Naive thymus-derived CD4-positive, alpha-beta T cell (primary cell): ENCODE results near the gene BBS9. TPM values are rescaled to one million over a fixed set of nuclear protein-coding genes. Genes with fewer than 3 reads are reported as not detected.

Experiments
- ATAC-seq: fragments of 150-1000 bp; cut with Tn5 transposase; 2 replicates; pipeline ENCODE4 v1.10.0; 2021; ENCODE audit warnings: mild to moderate bottlenecking, moderate library complexity
- CTCF ChIA-PET: fragments of 350-600 bp; sonication (Branson Sonifier 250); formaldehyde crosslinking; loops from one replicate; lab custom pipeline; 2021; ENCODE audit warnings: antibody characterized with exemption; lab: Charles Lee
- POLR2A ChIA-PET: fragments of 350-600 bp; sonication (Branson Sonifier 250); formaldehyde crosslinking; loops from one replicate; lab custom pipeline; 2021; ENCODE audit warnings: antibody characterized with exemption, inconsistent platforms; lab: Charles Lee
- DNase-seq, 9 donors: peaks; one replicate each; pipeline versions ENCODE4 v3.0.0 to v3.0.0-alpha.2; 2020 to 2022; ENCODE audit warnings: mixed read lengths in 1 of 9
- H3K27ac ChIP-seq: one replicate; pipeline ENCODE4 v1.7.0; 2013; ENCODE audit warnings: mild to moderate bottlenecking, low read depth, low read length, moderate library complexity
- H3K27me3 ChIP-seq, 2 donors: one replicate each; pipeline ENCODE4 v1.7.0; 2013; ENCODE audit warnings: low read length in 2 of 2, mild to moderate bottlenecking in 2 of 2, moderate library complexity in 2 of 2; ENCODE audit not compliant: control insufficient read depth in 2 of 2, insufficient read depth in 2 of 2
- H3K36me3 ChIP-seq, 3 experiments: 1 replicate in 2 of 3; 2 replicates in 1 of 3; pipeline ENCODE4 v1.7.0; 2013; ENCODE audit warnings: low read length in 3 of 3, mild to moderate bottlenecking in 3 of 3, moderate library complexity in 1 of 3; ENCODE audit not compliant: insufficient read depth in 3 of 3, control insufficient read depth in 2 of 3
- H3K4me1 ChIP-seq, 2 donors: one replicate each; pipeline ENCODE4 v1.7.0; 2013; ENCODE audit warnings: low read length in 2 of 2, mild to moderate bottlenecking in 2 of 2, moderate library complexity in 1 of 2; ENCODE audit not compliant: control insufficient read depth in 2 of 2, insufficient read depth in 2 of 2
- H3K4me3 ChIP-seq: 2 replicates; pipeline ENCODE4 v1.7.0; 2013; ENCODE audit warnings: mild to moderate bottlenecking, low read length
- H3K9me3 ChIP-seq, 3 experiments: 1 replicate in 2 of 3; 2 replicates in 1 of 3; pipeline ENCODE4 v1.7.0; 2013; ENCODE audit warnings: low read length in 3 of 3; ENCODE audit not compliant: control insufficient read depth in 2 of 3
- H3K27ac Mint-ChIP-seq, 9 donors: one replicate each; pipeline ENCODE4 v1.8.0; 2020 to 2022; ENCODE audit warnings: mixed read lengths in 9 of 9, mild to moderate bottlenecking in 8 of 9, moderate library complexity in 5 of 9, inconsistent platforms in 2 of 9
- H3K27me3 Mint-ChIP-seq, 5 donors: one replicate each; pipeline ENCODE4 v1.8.0; 2021 to 2022; ENCODE audit warnings: mixed read lengths in 5 of 5, mild to moderate bottlenecking in 1 of 5
- H3K36me3 Mint-ChIP-seq, 5 donors: one replicate each; pipeline ENCODE4 v1.8.0; 2020 to 2022; ENCODE audit warnings: mixed read lengths in 5 of 5, mild to moderate bottlenecking in 3 of 5, inconsistent platforms in 1 of 5
- H3K4me1 Mint-ChIP-seq, 7 donors: one replicate each; pipeline ENCODE4 v1.8.0; 2020 to 2022; ENCODE audit warnings: mixed read lengths in 7 of 7, mild to moderate bottlenecking in 3 of 7, inconsistent platforms in 1 of 7
- H3K4me3 Mint-ChIP-seq, 10 donors: one replicate each; pipeline ENCODE4 v1.8.0; 2020 to 2022; ENCODE audit warnings: mild to moderate bottlenecking in 10 of 10, mixed read lengths in 10 of 10, moderate library complexity in 6 of 10, inconsistent platforms in 2 of 10
- H3K9me3 Mint-ChIP-seq, 11 donors: one replicate each; pipeline ENCODE4 v1.8.0; 2020 to 2022; ENCODE audit warnings: mixed read lengths in 11 of 11, mild to moderate bottlenecking in 4 of 11, inconsistent platforms in 1 of 11, moderate library complexity in 1 of 11
- intact Hi-C, 2 donors: fragments of 100-400 bp; cut with micrococcal nuclease; formaldehyde crosslinking; loops; one replicate each; pipeline ENCODE4 v1.15.1; 2023
- polyA plus RNA-seq, 2 donors: library from polyadenylated mRNA; unstranded; fragments of 300-500 nt; fragmentation: Illumina TruSeq; gene quantifications; one replicate each; pipeline ENCODE4 v1.2.3, GENCODE V29; 2021
- total RNA-seq, 6 experiments: library from RNA in 5 of 6; stranded (reverse) in 5 of 6; gene quantifications; 1 replicate in 5 of 6; 2 replicates in 1 of 6; pipeline ENCODE4 v1.2.3 and lab custom pipeline; 2021 to 2026

The BBS9 gene
- total and polyA plus RNA-seq, 7 experiments from 2014 or later: 11.1 to 31.0 (median 23.2) TPM

GRCh38 chr7:33346055-33346454, 216.7 kb downstream of the BBS9 start:
- Histone ChIP-seq H3K27me3 (no peaks in the 10 kb centered on the region), H3K4me1 (no peaks in the 10 kb centered on the region), H3K9me3 (no peaks in the 10 kb centered on the region), H3K27ac (no peak overlapping the region), H3K36me3 (no peaks in the 10 kb centered on the region), H3K4me3 (no peak overlapping the region)
- no peaks in the 10 kb centered on the region for H3K27me3 Mint-ChIP-seq
- peaks cover 0 to 2% (median 0%) of the 10 kb centered on the region in 11 donors for H3K9me3 Mint-ChIP-seq
- no peak overlapping the region for H3K27ac Mint-ChIP-seq
- H3K4me3 Mint-ChIP-seq: no peak overlapping the region
- POLR2A ChIA-PET: no interaction called here
- DNase-seq (no peak), ATAC-seq (no peak)
- peaks cover 0 to 53% (median 38%) of the 10 kb centered on the region in 5 donors for H3K36me3 Mint-ChIP-seq
- intact Hi-C loops: no loop called here
- CTCF ChIA-PET: no interaction called here
- H3K4me1 Mint-ChIP-seq: peaks cover 0 to 1% (median 0%) of the 10 kb centered on the region in 7 donors

- H3K27ac ChIP-seq: no peak overlapping the region
- H3K27me3 Mint-ChIP-seq: no peaks in the 10 kb centered on the region
- ATAC-seq: no peak
- H3K9me3 Mint-ChIP-seq: no peaks in the 10 kb centered on the region
- H3K4me1 ChIP-seq: no peaks in the 10 kb centered on the region
- H3K4me1 Mint-ChIP-seq: peaks cover 0 to 1% (median 0%) of the 10 kb centered on the region in 7 donors
- no peaks in the 10 kb centered on the region for H3K27me3 ChIP-seq
- H3K36me3 Mint-ChIP-seq: peaks cover 0 to 46% (median 39%) of the 10 kb centered on the region in 5 donors
- H3K9me3 ChIP-seq: no peaks in the 10 kb centered on the region
- H3K27ac Mint-ChIP-seq: no peak overlapping the region
- no peak for DNase-seq
- intact Hi-C loops: no loop called here
- ChIA-PET CTCF (no interaction called here), POLR2A (interaction anchor here (0.5 kb wide), 1 partner anchor 283 kb away, joined by 5 read pairs; no protein-coding TSS in a partner anchor)
- H3K36me3 ChIP-seq: no peaks in the 10 kb centered on the region
- H3K4me3 Mint-ChIP-seq: no peak overlapping the region
- H3K4me3 ChIP-seq: no peak overlapping the region
Observed at GRCh38 chr7:33350577-33350976, 221.2 kb downstream of the BBS9 start.

GRCh38 chr7:33351709-33352108, 222.3 kb downstream of the BBS9 start:
- H3K4me3 Mint-ChIP-seq: no peak overlapping the region
- Histone ChIP-seq H3K9me3 (no peaks in the 10 kb centered on the region), H3K27ac (no peak overlapping the region), H3K36me3 (no peaks in the 10 kb centered on the region), H3K4me3 (no peak overlapping the region), H3K27me3 (no peaks in the 10 kb centered on the region), H3K4me1 (no peaks in the 10 kb centered on the region)
- no peak overlapping the region for H3K27ac Mint-ChIP-seq
- peaks cover 0 to 1% (median 0%) of the 10 kb centered on the region in 7 donors for H3K4me1 Mint-ChIP-seq
- intact Hi-C loops: no loop called here
- no peaks in the 10 kb centered on the region for H3K27me3 Mint-ChIP-seq
- ChIA-PET CTCF (no interaction called here), POLR2A (no interaction called here)
- no peak for DNase-seq
- peaks cover 0 to 40% (median 33%) of the 10 kb centered on the region in 5 donors for H3K36me3 Mint-ChIP-seq
- ATAC-seq: no peak
- no peaks in the 10 kb centered on the region for H3K9me3 Mint-ChIP-seq

GRCh38 chr7:33354201-33354600, 224.8 kb downstream of the BBS9 start:
- CTCF ChIA-PET: no interaction called here
- H3K4me3 Mint-ChIP-seq: no peak overlapping the region
- Histone ChIP-seq H3K27me3 (no peaks in the 10 kb centered on the region), H3K4me1 (no peaks in the 10 kb centered on the region), H3K4me3 (no peak overlapping the region), H3K9me3 (no peaks in the 10 kb centered on the region), H3K27ac (no peak overlapping the region), H3K36me3 (no peaks in the 10 kb centered on the region)
- peaks cover 0 to 1% (median 0%) of the 10 kb centered on the region in 7 donors for H3K4me1 Mint-ChIP-seq
- POLR2A ChIA-PET: no interaction called here
- H3K9me3 Mint-ChIP-seq: no peaks in the 10 kb centered on the region
- intact Hi-C loops: no loop called here
- H3K36me3 Mint-ChIP-seq: peaks cover 0 to 31% (median 27%) of the 10 kb centered on the region in 5 donors
- no peak for ATAC-seq
- DNase-seq: no peak
- H3K27me3 Mint-ChIP-seq: no peaks in the 10 kb centered on the region
- H3K27ac Mint-ChIP-seq: no peak overlapping the region

- Mint-ChIP-seq H3K9me3 (no peaks in the 10 kb centered on the region), H3K4me3 (no peak overlapping the region), H3K27me3 (no peaks in the 10 kb centered on the region), H3K4me1 (peaks cover 0 to 1% (median 0%) of the 10 kb centered on the region in 7 donors), H3K27ac (no peak overlapping the region), H3K36me3 (peaks cover 0 to 23% (median 17%) of the 10 kb centered on the region in 5 donors)
- intact Hi-C loops: no loop called here
- no peaks in the 10 kb centered on the region for H3K36me3 ChIP-seq
- CTCF ChIA-PET: no interaction called here
- H3K27me3 ChIP-seq: no peaks in the 10 kb centered on the region
- H3K9me3 ChIP-seq: no peaks in the 10 kb centered on the region
- ATAC-seq: no peak
- no peak overlapping the region for H3K27ac ChIP-seq
- DNase-seq: no peak
- H3K4me1 ChIP-seq: no peaks in the 10 kb centered on the region
- H3K4me3 ChIP-seq: no peak overlapping the region
- POLR2A ChIA-PET: no interaction called here
Observed at GRCh38 chr7:33355386-33355785, 226.0 kb downstream of the BBS9 start.

- Mint-ChIP-seq H3K4me1 (no peaks in the 10 kb centered on the region), H3K27me3 (no peaks in the 10 kb centered on the region), H3K36me3 (peaks cover 0 to 18% (median 14%) of the 10 kb centered on the region in 5 donors), H3K9me3 (no peaks in the 10 kb centered on the region), H3K27ac (no peak overlapping the region), H3K4me3 (no peak overlapping the region)
- CTCF ChIA-PET: no interaction called here
- ATAC-seq (no peak), DNase-seq (no peak)
- Histone ChIP-seq H3K4me3 (no peak overlapping the region), H3K27ac (no peak overlapping the region), H3K9me3 (no peaks in the 10 kb centered on the region), H3K36me3 (no peaks in the 10 kb centered on the region), H3K27me3 (no peaks in the 10 kb centered on the region), H3K4me1 (no peaks in the 10 kb centered on the region)
- intact Hi-C loops: no loop called here
- POLR2A ChIA-PET: interaction anchor here (0.6 kb wide), 1 partner anchor 199 kb away, joined by 3 read pairs; no protein-coding TSS in a partner anchor
Observed at GRCh38 chr7:33356336-33356735, 227.0 kb downstream of the BBS9 start.

GRCh38 chr7:33357846-33358245, 228.5 kb downstream of the BBS9 start:
- no peaks in the 10 kb centered on the region for H3K36me3 ChIP-seq
- no peak overlapping the region for H3K4me3 ChIP-seq
- Mint-ChIP-seq H3K36me3 (peaks cover 0 to 14% (median 9%) of the 10 kb centered on the region in 5 donors), H3K4me1 (no peaks in the 10 kb centered on the region), H3K27ac (no peak overlapping the region), H3K4me3 (no peak overlapping the region), H3K27me3 (no peaks in the 10 kb centered on the region), H3K9me3 (no peaks in the 10 kb centered on the region)
- no peak overlapping the region for H3K27ac ChIP-seq
- intact Hi-C loops: no loop called here
- no peak for DNase-seq
- no peak for ATAC-seq
- ChIA-PET CTCF (no interaction called here), POLR2A (no interaction called here)
- no peaks in the 10 kb centered on the region for H3K27me3 ChIP-seq
- no peaks in the 10 kb centered on the region for H3K4me1 ChIP-seq
- no peaks in the 10 kb centered on the region for H3K9me3 ChIP-seq
